GM12874 (cell line): Measurements from ENCODE around the gene FARP1.

Experiments
- CTCF ChIP-seq: IDR thresholded peaks from 2 replicates; pipeline ENCODE4 v1.5.1; 2011; ENCODE audit warnings: low read depth, mild to moderate bottlenecking, control low read depth, low read length, moderate library complexity; ENCODE audit not compliant: insufficient read depth

FARP1 gene

GRCh38 chr13:98315902-98316301 lies 173.0 kb downstream of the FARP1 start:
- TF ChIP-seq CTCF: no peak

- no peak for TF ChIP-seq CTCF
Measured at GRCh38 chr13:98317573-98318171, 174.8 kb downstream of the FARP1 start.

GRCh38 chr13:98318263-98318878 lies 175.5 kb downstream of the FARP1 start:
- no peak for TF ChIP-seq CTCF

- TF ChIP-seq CTCF: no peak
Measured at GRCh38 chr13:98320561-98321105, 177.7 kb downstream of the FARP1 start.

GRCh38 chr13:98321395-98321794 lies 178.5 kb downstream of the FARP1 start:
- no peak for TF ChIP-seq CTCF

GRCh38 chr13:98322091-98322718 lies 179.3 kb downstream of the FARP1 start:
- TF ChIP-seq CTCF: no peak

GRCh38 chr13:98324105-98324504 lies 181.2 kb downstream of the FARP1 start:
- no peak for TF ChIP-seq CTCF
